ENCODE data around the gene SEC11C. TPM values are rescaled to one million over a fixed set of nuclear protein-coding genes. Genes with fewer than 3 reads are reported as not detected.

The SEC11C gene
- total RNA-seq, 1 experiment from 2014 or later = 38.0 TPM

DNA sequence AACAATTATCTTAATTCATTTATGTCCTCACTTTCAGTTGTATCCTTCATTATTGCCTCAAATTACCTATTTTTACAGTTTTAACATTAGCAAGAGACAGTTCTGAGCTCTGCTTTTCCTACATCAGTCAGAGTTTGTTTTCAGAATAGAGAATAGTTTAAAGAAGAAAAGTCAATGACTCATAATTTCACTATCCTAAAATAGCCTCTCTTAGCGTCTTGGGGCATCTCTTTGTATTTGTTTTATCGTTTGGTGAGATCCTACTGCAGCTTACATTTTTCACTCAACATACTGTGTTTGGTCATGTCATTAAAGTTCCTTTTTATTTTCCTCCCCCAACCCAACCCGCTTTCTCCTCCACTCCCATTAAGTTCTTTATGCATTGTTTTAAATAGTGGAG is 3.8 kb downstream of the SEC11C start:
- Histone ChIP-seq H2AFZ (ENCODE audit: low read length) (no peak overlapping the region), H3K18ac (ENCODE audit: insufficient read length, low read depth, low read length) (no peak overlapping the region), H3K9ac (ENCODE audit: extremely low read depth, insufficient read length, low read length) (no peak overlapping the region), H4K91ac (ENCODE audit: insufficient read length, low read depth, low read length) (no peak overlapping the region), H3K14ac (ENCODE audit: insufficient read depth, low read length) (no peak overlapping the region), H3K79me1 (ENCODE audit: insufficient read depth, low read depth, low read length, poor library complexity, severe bottlenecking) (no peaks in the 10 kb centered on the region), H3K23me2 (ENCODE audit: insufficient read length, low read depth, low read length, poor library complexity, severe bottlenecking) (peaks cover 8% of the 10 kb centered on the region), H2BK5ac (ENCODE audit: insufficient read length, low read length) (no peak overlapping the region), H4K5ac (ENCODE audit: insufficient read length, low read depth, low read length) (no peak overlapping the region), H3K56ac (ENCODE audit: insufficient read length, low read depth, low read length) (no peak overlapping the region), H3K4ac (ENCODE audit: low read depth, low read length) (no peak overlapping the region), H3K4me2 (ENCODE audit: insufficient read depth, insufficient read length, low read length) (no peak overlapping the region), H3K4me1 (ENCODE audit: insufficient read depth, low read length) (no peaks in the 10 kb centered on the region; the same call in 1 of the 2 replicates), H3K9me3 (ENCODE audit: control insufficient read depth, low read depth, low read length) (no peaks in the 10 kb centered on the region), H3K27me3 (ENCODE audit: insufficient read depth, low read length) (no peaks in the 10 kb centered on the region), H2AK5ac (ENCODE audit: insufficient read length, low read length) (no peak overlapping the region), H3T11ph (ENCODE audit: low read length) (no peak overlapping the region), H2BK15ac (ENCODE audit: low read depth, low read length) (no peak overlapping the region), H4K20me1 (ENCODE audit: control insufficient read depth, insufficient read depth, insufficient read length) (no peaks in the 10 kb centered on the region), H4K8ac (replicated peaks; ENCODE audit: insufficient read length, low read depth, low read length) (no peak overlapping the region), H3K27ac (ENCODE audit: insufficient read length, low read depth, low read length) (no peak overlapping the region), H2BK12ac (ENCODE audit: insufficient read length, low read depth, low read length) (no peak overlapping the region), H2BK120ac (ENCODE audit: low read depth, low read length, poor library complexity, severe bottlenecking) (no peak overlapping the region), H2BK20ac (ENCODE audit: low read depth, low read length, poor library complexity, severe bottlenecking) (no peak overlapping the region), H3K79me2 (ENCODE audit: insufficient read depth, low read length) (peaks cover 7% of the 10 kb centered on the region; the same call in 1 of the 2 replicates), H3K23ac (ENCODE audit: insufficient read length, low read depth, low read length) (no peak overlapping the region)
- DNase-seq = no peak
- Mint-ChIP-seq H3K4me1 (peaks cover 14 to 18% of the 10 kb centered on the region in 2 experiments), H3K27me3 (ENCODE audit: low read depth) (no peaks in the 10 kb centered on the region; the same call in 1 of the 2 replicates), H3K9me3 (no peaks in the 10 kb centered on the region), H3K36me3 (ENCODE audit: insufficient read depth in 1 of 3, low read depth in 3 of 3) (no peaks in the 10 kb centered on the region), H3K27ac (no peak overlapping the region), H3K4me3 (no peak overlapping the region)
- WGBS (ENCODE audit: extremely low coverage, insufficient read length, low lambda C conversion rate) = no CpG with 5 or more reads among the region's 3 CpGs
- TF ChIP-seq, protein P1, sequence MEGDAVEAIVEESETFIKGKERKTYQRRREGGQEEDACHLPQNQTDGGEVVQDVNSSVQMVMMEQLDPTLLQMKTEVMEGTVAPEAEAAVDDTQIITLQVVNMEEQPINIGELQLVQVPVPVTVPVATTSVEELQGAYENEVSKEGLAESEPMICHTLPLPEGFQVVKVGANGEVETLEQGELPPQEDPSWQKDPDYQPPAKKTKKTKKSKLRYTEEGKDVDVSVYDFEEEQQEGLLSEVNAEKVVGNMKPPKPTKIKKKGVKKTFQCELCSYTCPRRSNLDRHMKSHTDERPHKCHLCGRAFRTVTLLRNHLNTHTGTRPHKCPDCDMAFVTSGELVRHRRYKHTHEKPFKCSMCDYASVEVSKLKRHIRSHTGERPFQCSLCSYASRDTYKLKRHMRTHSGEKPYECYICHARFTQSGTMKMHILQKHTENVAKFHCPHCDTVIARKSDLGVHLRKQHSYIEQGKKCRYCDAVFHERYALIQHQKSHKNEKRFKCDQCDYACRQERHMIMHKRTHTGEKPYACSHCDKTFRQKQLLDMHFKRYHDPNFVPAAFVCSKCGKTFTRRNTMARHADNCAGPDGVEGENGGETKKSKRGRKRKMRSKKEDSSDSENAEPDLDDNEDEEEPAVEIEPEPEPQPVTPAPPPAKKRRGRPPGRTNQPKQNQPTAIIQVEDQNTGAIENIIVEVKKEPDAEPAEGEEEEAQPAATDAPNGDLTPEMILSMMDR (conservative IDR thresholded peaks at IDR 0.05) = no peak

All from H9 (cell line).